ENCODE data around the gene TAS2R3.

TAS2R3 gene

GRCh38 chr7:141785706-141786552, 22.0 kb downstream of the TAS2R3 start:
- DNase-seq (ENCODE audit: low spot score) = peak; percentile 44

GRCh38 chr7:141788296-141788695, 24.4 kb downstream of the TAS2R3 start:
- no peak for DNase-seq (ENCODE audit: low spot score)

- no peak for DNase-seq (ENCODE audit: low spot score)
These were observed 26.0 kb downstream of the TAS2R3 start, which contains the start of gene TAS2R5 for GRCh38 chr7:141789917-141790316. Gene TAS2R5, plus strand, starts transcription at chr7:141790217. Its CDS starts 145 bp downstream, at chr7:141790362.

- DNase-seq (ENCODE audit: low spot score) = no peak
These were observed 28.6 kb downstream of the TAS2R3 start for GRCh38 chr7:141792526-141792925.
